Mucosa of rectum (tissue), 2 donors: ENCODE data around the gene AHCYL2.
"Not testable (repeated sequence)": the region's sequence is repeated elsewhere in the genome, so short reads cannot be mapped to it uniquely, and the experiment has no call there.

Experiments used
- H3K27ac ChIP-seq, 2 donors: one replicate each; pipeline ENCODE4 v1.7.0; 2013; ENCODE audit warnings: inconsistent platforms in 2 of 2, low read depth in 2 of 2, low read length in 2 of 2
- H3K27me3 ChIP-seq, 2 donors: one replicate each; pipeline ENCODE4 v1.7.0; 2013; ENCODE audit warnings: low read length in 2 of 2; ENCODE audit not compliant: control insufficient read depth in 2 of 2, insufficient read depth in 2 of 2
- H3K36me3 ChIP-seq, 2 donors: one replicate each; pipeline ENCODE4 v1.7.0; 2013; ENCODE audit warnings: low read length in 2 of 2; ENCODE audit not compliant: control insufficient read depth in 2 of 2, insufficient read depth in 2 of 2
- H3K4me1 ChIP-seq, 2 donors: one replicate each; pipeline ENCODE4 v1.7.0; 2013; ENCODE audit warnings: low read length in 2 of 2, mild to moderate bottlenecking in 1 of 2; ENCODE audit not compliant: control insufficient read depth in 2 of 2, insufficient read depth in 2 of 2
- H3K4me3 ChIP-seq, 2 donors: one replicate each; pipeline ENCODE4 v1.7.0; 2013; ENCODE audit warnings: low read length in 2 of 2
- H3K9ac ChIP-seq, 2 donors: one replicate each; pipeline ENCODE4 v1.7.0; 2013; ENCODE audit warnings: low read length in 2 of 2, low read depth in 1 of 2, mild to moderate bottlenecking in 1 of 2
- H3K9me3 ChIP-seq, 2 donors: one replicate each; pipeline ENCODE4 v1.7.0; 2013; ENCODE audit warnings: low read length in 2 of 2; ENCODE audit not compliant: control insufficient read depth in 2 of 2
- donor health status: healthy.
- donor health status: Normal muscosa, but diverticular disease.

The AHCYL2 gene

GRCh38 chr7:129475931-129476330, 251.1 kb downstream of the AHCYL2 start:
- H3K9me3 ChIP-seq, H3K4me3 ChIP-seq, H3K27ac ChIP-seq, H3K4me1 ChIP-seq, H3K27me3 ChIP-seq, H3K9ac ChIP-seq, H3K36me3 ChIP-seq: not testable (repeated sequence)

GRCh38 chr7:129476398-129476797, 251.6 kb downstream of the AHCYL2 start:
- H3K9me3 ChIP-seq, H3K4me1 ChIP-seq, H3K27ac ChIP-seq, H3K36me3 ChIP-seq, H3K9ac ChIP-seq, H3K4me3 ChIP-seq, H3K27me3 ChIP-seq: not testable (repeated sequence)
